ENCODE data around the gene CDKAL1. TPM values are rescaled to one million over a fixed set of nuclear protein-coding genes. Genes with fewer than 3 reads are reported as not detected.
A peak's percentile ranks its signal among the peaks of the same experiment; 100 is the strongest.

Gene CDKAL1
- total RNA-seq, 1 donor from 2014 or later = 34.3 TPM

- TF ChIP-seq, protein P1, sequence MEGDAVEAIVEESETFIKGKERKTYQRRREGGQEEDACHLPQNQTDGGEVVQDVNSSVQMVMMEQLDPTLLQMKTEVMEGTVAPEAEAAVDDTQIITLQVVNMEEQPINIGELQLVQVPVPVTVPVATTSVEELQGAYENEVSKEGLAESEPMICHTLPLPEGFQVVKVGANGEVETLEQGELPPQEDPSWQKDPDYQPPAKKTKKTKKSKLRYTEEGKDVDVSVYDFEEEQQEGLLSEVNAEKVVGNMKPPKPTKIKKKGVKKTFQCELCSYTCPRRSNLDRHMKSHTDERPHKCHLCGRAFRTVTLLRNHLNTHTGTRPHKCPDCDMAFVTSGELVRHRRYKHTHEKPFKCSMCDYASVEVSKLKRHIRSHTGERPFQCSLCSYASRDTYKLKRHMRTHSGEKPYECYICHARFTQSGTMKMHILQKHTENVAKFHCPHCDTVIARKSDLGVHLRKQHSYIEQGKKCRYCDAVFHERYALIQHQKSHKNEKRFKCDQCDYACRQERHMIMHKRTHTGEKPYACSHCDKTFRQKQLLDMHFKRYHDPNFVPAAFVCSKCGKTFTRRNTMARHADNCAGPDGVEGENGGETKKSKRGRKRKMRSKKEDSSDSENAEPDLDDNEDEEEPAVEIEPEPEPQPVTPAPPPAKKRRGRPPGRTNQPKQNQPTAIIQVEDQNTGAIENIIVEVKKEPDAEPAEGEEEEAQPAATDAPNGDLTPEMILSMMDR (IDR thresholded peaks at IDR 0.05; ENCODE audit: unreplicated experiment) = no peak
- H3K4me1 Mint-ChIP-seq (ENCODE audit: low read depth) = peaks cover 5% of the 10 kb centered on the region
Observed at GRCh38 chr6:20969551-20969950, 435.3 kb downstream of the CDKAL1 start.

DNA sequence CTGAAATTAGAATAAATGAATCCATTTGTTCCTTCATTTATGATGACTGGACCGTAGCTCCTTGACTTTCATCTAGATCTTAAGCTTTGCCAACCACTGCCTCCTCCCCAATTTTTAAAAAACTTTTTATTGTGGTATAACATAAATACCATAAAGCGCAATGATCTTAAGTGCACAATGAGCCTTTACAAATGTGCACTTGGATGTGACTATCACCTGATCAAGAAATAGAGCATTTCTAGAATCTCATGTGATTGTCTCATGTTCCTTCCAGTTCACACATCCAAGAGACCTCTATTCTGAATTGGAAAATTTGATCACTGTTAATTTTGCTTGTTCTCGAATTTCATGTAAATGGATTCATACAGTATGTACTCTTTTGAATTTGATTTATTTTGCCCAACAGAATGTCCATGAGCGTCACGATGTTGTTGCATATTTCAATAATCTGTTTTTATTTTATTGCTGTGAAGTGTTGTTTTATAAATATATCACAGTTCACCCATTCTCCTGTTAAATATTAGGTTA, 442.2 kb downstream of the CDKAL1 start:
- peak overlapping the region; percentile 17 for H3K27ac Mint-ChIP-seq
- no peaks in the 10 kb centered on the region for H3K27me3 Mint-ChIP-seq
- TF ChIP-seq, protein P1 (IDR thresholded peaks at IDR 0.05; ENCODE audit: unreplicated experiment) = no peak
- DNase-seq (ENCODE audit: low spot score, unreplicated experiment) = no peak
- H3K9me3 Mint-ChIP-seq (ENCODE audit: low read depth) = no peaks in the 10 kb centered on the region
- H3K36me3 Mint-ChIP-seq (ENCODE audit: insufficient read depth) = peaks cover 3% of the 10 kb centered on the region
- H3K4me3 Mint-ChIP-seq (ENCODE audit: low read depth) = no peak overlapping the region
- H3K4me1 Mint-ChIP-seq (ENCODE audit: low read depth) = no peaks in the 10 kb centered on the region

More at GRCh38 chr6:20969551-20969950, 435.3 kb downstream of the CDKAL1 start:
- H3K27ac Mint-ChIP-seq = no peak overlapping the region
- no peak overlapping the region for H3K4me3 Mint-ChIP-seq (ENCODE audit: low read depth)
- peaks cover 27% of the 10 kb centered on the region for H3K36me3 Mint-ChIP-seq (ENCODE audit: insufficient read depth)
- DNase-seq (ENCODE audit: low spot score, unreplicated experiment) = no peak
- H3K9me3 Mint-ChIP-seq (ENCODE audit: low read depth) = peaks cover 18% of the 10 kb centered on the region
- H3K27me3 Mint-ChIP-seq = no peaks in the 10 kb centered on the region

DNA sequence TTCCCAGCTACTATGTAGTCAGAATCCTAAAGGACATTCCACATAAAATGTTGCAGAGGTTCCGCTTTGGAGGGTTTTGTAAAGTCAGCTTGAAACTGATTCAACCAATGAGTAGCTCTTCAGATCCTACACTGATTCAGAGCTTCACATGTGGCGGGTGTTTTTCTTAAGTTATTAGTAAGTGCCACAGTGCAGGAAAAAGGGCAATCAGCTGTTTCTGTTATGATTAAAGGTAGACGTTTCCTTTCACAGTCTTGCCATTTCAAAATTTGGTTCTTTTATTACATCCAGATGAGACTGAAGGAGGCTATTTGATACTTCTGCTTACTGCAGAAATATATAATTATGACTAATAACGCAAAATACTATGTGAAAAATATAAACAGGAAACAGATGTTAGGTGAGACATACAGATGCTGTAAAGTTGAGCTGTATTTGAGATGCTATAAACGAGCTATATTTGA, 443.9 kb downstream of the CDKAL1 start:
- DNase-seq (ENCODE audit: low spot score, unreplicated experiment) = no peak
- Mint-ChIP-seq H3K27me3 (no peaks in the 10 kb centered on the region), H3K4me1 (ENCODE audit: low read depth) (peaks cover 5% of the 10 kb centered on the region), H3K27ac (no peak overlapping the region), H3K9me3 (ENCODE audit: low read depth) (no peaks in the 10 kb centered on the region), H3K36me3 (ENCODE audit: insufficient read depth) (peaks cover 2% of the 10 kb centered on the region), H3K4me3 (ENCODE audit: low read depth) (no peak overlapping the region)
- TF ChIP-seq, protein P1 (IDR thresholded peaks at IDR 0.05; ENCODE audit: unreplicated experiment) = no peak

DNA sequence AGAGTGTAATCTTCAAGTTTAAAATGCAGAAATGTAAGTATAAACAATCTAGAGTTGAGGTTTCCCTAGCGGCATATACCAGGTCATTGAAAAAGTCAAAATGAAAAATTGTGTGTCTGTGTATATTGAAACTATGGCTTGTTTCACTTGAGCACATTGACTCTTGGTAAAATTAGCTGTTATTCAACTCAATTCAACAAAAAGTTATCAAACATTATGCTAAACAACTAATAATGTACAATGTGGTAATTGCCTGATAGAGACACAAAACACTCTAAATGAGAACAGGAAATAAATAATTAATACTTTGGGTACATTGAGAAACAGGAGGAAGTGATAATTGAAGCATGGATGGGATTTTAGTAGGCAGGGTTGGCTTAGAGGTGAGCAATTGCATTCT, 444.8 kb downstream of the CDKAL1 start:
- TF ChIP-seq, protein P1 (IDR thresholded peaks at IDR 0.05; ENCODE audit: unreplicated experiment) = no peak
- Mint-ChIP-seq H3K4me3 (ENCODE audit: low read depth) (no peak overlapping the region), H3K27ac (no peak overlapping the region), H3K36me3 (ENCODE audit: insufficient read depth) (peaks cover 4% of the 10 kb centered on the region), H3K27me3 (no peaks in the 10 kb centered on the region), H3K4me1 (ENCODE audit: low read depth) (peaks cover 5% of the 10 kb centered on the region), H3K9me3 (ENCODE audit: low read depth) (peaks cover 4% of the 10 kb centered on the region)
- DNase-seq (ENCODE audit: low spot score, unreplicated experiment) = no peak

GRCh38 chr6:20983961-20984360, 449.7 kb downstream of the CDKAL1 start:
- TF ChIP-seq, protein P1 (IDR thresholded peaks at IDR 0.05; ENCODE audit: unreplicated experiment) = no peak
- Mint-ChIP-seq H3K4me1 (ENCODE audit: low read depth) (peaks cover 5% of the 10 kb centered on the region), H3K4me3 (ENCODE audit: low read depth) (no peak overlapping the region), H3K27ac (no peak overlapping the region), H3K27me3 (no peaks in the 10 kb centered on the region), H3K9me3 (ENCODE audit: low read depth) (peaks cover 11% of the 10 kb centered on the region), H3K36me3 (ENCODE audit: insufficient read depth) (peaks cover 5% of the 10 kb centered on the region)
- DNase-seq (ENCODE audit: low spot score, unreplicated experiment) = no peak

Measured in progenitor cell of endocrine pancreas (in vitro differentiated cells).